Endothelial cell of coronary artery (primary cell): Measurements from ENCODE around the gene SEC14L5. TPM values are rescaled to one million over a fixed set of nuclear protein-coding genes. Genes with fewer than 3 reads are reported as not detected.

ENCODE experiments used
- total RNA-seq: library from RNA; depleted of rRNA; stranded (reverse); fragments of >200 nt; gene quantifications from 2 replicates; pipeline ENCODE4 v1.2.3, GENCODE V29; 2014

SEC14L5 gene
- total RNA-seq: not detected in 2 replicates

GRCh38 chr16:4957720-4958509 is at the start of gene SEC14L5:
Gene SEC14L5, plus strand, starts transcription at chr16:4958330. Its CDS starts 994 bp downstream, at chr16:4959324.

GRCh38 chr16:4936991-4937781 is 20.9 kb upstream of the SEC14L5 start, which contains the start of gene PPL:
Gene PPL, minus strand, starts transcription at chr16:4937148. Its CDS starts 103 bp downstream, at chr16:4937045.

GRCh38 chr16:5033256-5034166 is 75.4 kb downstream of the SEC14L5 start, which contains the start of gene NAGPA:
Gene NAGPA, minus strand, starts transcription at chr16:5033935. Its CDS starts 21 bp downstream, at chr16:5033914.

GRCh38 chr16:5065813-5066212 is 107.7 kb downstream of the SEC14L5 start, which contains the start of gene C16orf89:
Gene C16orf89, minus strand, starts transcription at chr16:5065956. Its CDS starts 48 bp downstream, at chr16:5065908.

Other genes starting within 250 kb of the SEC14L5 start
- gene ANKS3, start 224.1 kb upstream of the SEC14L5 start, total RNA-seq: 14.8 and 23.0 TPM in 2 replicates
- 0.45 and 0.56 TPM in 2 replicates for gene DNAAF8, start 223.8 kb upstream of the SEC14L5 start, total RNA-seq
- gene ZNF500, start 191.2 kb upstream of the SEC14L5 start, total RNA-seq: 4.7 and 7.1 TPM in 2 replicates
- gene SEPTIN12, start 170.0 kb upstream of the SEC14L5 start, total RNA-seq: not detected in 2 replicates
- gene SMIM22, start 163.0 kb upstream of the SEC14L5 start, total RNA-seq: not detected in 2 replicates
- 10.4 and 10.9 TPM in 2 replicates for gene ROGDI, start 155.7 kb upstream of the SEC14L5 start, total RNA-seq
- gene GLYR1, start 111.0 kb upstream of the SEC14L5 start, total RNA-seq: 49.2 and 56.7 TPM in 2 replicates
- 23.7 and 26.5 TPM in 2 replicates for gene UBN1, start 110.8 kb upstream of the SEC14L5 start, total RNA-seq
- gene PPL, start 21.2 kb upstream of the SEC14L5 start, total RNA-seq: 0.18 and 1.0 TPM in 2 replicates
- 13.9 and 16.6 TPM in 2 replicates for gene NAGPA, start 75.6 kb downstream of the SEC14L5 start, total RNA-seq
- gene C16orf89, start 107.6 kb downstream of the SEC14L5 start, total RNA-seq: not detected in 2 replicates
- gene ALG1, start 113.5 kb downstream of the SEC14L5 start, total RNA-seq: 26.4 and 33.3 TPM in 2 replicates
- 10.2 and 10.6 TPM in 2 replicates for gene EEF2KMT, start 139.5 kb downstream of the SEC14L5 start, total RNA-seq